ENCODE measurements around the gene NHSL2. TPM values are rescaled to one million over a fixed set of nuclear protein-coding genes. Genes with fewer than 3 reads are reported as not detected.
A peak's percentile ranks its signal among the peaks of the same experiment; 100 is the strongest.

Gene NHSL2
- total RNA-seq, 1 donor from 2014 or later = 57.6 TPM

- Mint-ChIP-seq H3K9me3 (ENCODE audit: unreplicated experiment) (no peaks in the 10 kb centered on the region), H3K27me3 (ENCODE audit: unreplicated experiment) (no peaks in the 10 kb centered on the region), H3K27ac (ENCODE audit: unreplicated experiment) (no peak overlapping the region), H3K36me3 (ENCODE audit: low read depth, unreplicated experiment) (no peaks in the 10 kb centered on the region), H3K4me1 (ENCODE audit: unreplicated experiment) (no peaks in the 10 kb centered on the region), H3K4me3 (ENCODE audit: unreplicated experiment) (no peak overlapping the region)
- no peak for TF ChIP-seq CTCF (IDR thresholded peaks at IDR 0.05; ENCODE audit: unreplicated experiment)
- no peak for DNase-seq (ENCODE audit: low spot score)
Observed at GRCh38 chrX:71906144-71906543, 4.5 kb upstream of the NHSL2 start.

DNA sequence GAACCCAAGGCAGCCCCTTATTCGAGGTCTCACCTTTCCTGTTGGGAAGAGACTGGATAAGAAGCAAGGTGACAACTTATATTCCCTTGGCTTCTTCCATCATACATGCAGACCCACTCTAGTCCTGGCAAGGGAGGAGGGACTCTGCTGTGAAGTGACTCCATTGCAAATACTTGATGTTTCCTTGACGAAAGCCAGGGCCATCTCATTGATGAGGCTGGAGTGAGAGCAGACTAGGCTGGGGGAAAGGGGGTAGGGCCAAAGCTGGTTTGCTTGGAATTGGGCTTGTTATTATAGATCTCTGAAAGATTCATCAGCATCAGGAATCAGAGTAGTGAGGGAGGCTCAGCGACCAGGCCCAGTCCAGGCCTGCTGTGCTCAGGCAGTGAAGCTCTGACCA lies 2.3 kb upstream of the NHSL2 start:
- DNase-seq (ENCODE audit: low spot score) = no peak
- Mint-ChIP-seq H3K4me1 (ENCODE audit: unreplicated experiment) (no peaks in the 10 kb centered on the region), H3K27me3 (ENCODE audit: unreplicated experiment) (no peaks in the 10 kb centered on the region), H3K27ac (ENCODE audit: unreplicated experiment) (no peak overlapping the region), H3K9me3 (ENCODE audit: unreplicated experiment) (no peaks in the 10 kb centered on the region), H3K36me3 (ENCODE audit: low read depth, unreplicated experiment) (no peaks in the 10 kb centered on the region), H3K4me3 (ENCODE audit: unreplicated experiment) (no peak overlapping the region)
- TF ChIP-seq CTCF (IDR thresholded peaks at IDR 0.05; ENCODE audit: unreplicated experiment) = no peak

- Mint-ChIP-seq H3K36me3 (ENCODE audit: low read depth, unreplicated experiment) (no peaks in the 10 kb centered on the region), H3K27ac (ENCODE audit: unreplicated experiment) (no peak overlapping the region), H3K27me3 (ENCODE audit: unreplicated experiment) (no peaks in the 10 kb centered on the region), H3K9me3 (ENCODE audit: unreplicated experiment) (no peaks in the 10 kb centered on the region), H3K4me1 (ENCODE audit: unreplicated experiment) (no peaks in the 10 kb centered on the region), H3K4me3 (ENCODE audit: unreplicated experiment) (no peak overlapping the region)
- no peak for TF ChIP-seq CTCF (IDR thresholded peaks at IDR 0.05; ENCODE audit: unreplicated experiment)
- peak; percentile 44 for DNase-seq (ENCODE audit: low spot score)
Observed at GRCh38 chrX:71909956-71910355, 689 bp upstream of the NHSL2 start.

GRCh38 chrX:71910986-71911730 lies 513 bp downstream of the NHSL2 start:
- no peak overlapping the region for H3K27ac Mint-ChIP-seq (ENCODE audit: unreplicated experiment)
- TF ChIP-seq CTCF (IDR thresholded peaks at IDR 0.05; ENCODE audit: unreplicated experiment) = peak; percentile 51
- H3K4me1 Mint-ChIP-seq (ENCODE audit: unreplicated experiment) = no peaks in the 10 kb centered on the region
- H3K4me3 Mint-ChIP-seq (ENCODE audit: unreplicated experiment) = peak overlapping the region; percentile 84
- no peaks in the 10 kb centered on the region for H3K36me3 Mint-ChIP-seq (ENCODE audit: low read depth, unreplicated experiment)
- DNase-seq (ENCODE audit: low spot score) = peak; percentile 63
- H3K9me3 Mint-ChIP-seq (ENCODE audit: unreplicated experiment) = no peaks in the 10 kb centered on the region
- no peaks in the 10 kb centered on the region for H3K27me3 Mint-ChIP-seq (ENCODE audit: unreplicated experiment)

- Mint-ChIP-seq H3K9me3 (ENCODE audit: unreplicated experiment) (no peaks in the 10 kb centered on the region), H3K4me1 (ENCODE audit: unreplicated experiment) (no peaks in the 10 kb centered on the region)
Observed at GRCh38 chrX:71911731-71912050, 1.0 kb downstream of the NHSL2 start.

More at GRCh38 chrX:71911731-71912050, 1.0 kb downstream of the NHSL2 start:
- DNase-seq (ENCODE audit: low spot score) = no peak
- Mint-ChIP-seq H3K27ac (ENCODE audit: unreplicated experiment) (no peak overlapping the region), H3K36me3 (ENCODE audit: low read depth, unreplicated experiment) (no peaks in the 10 kb centered on the region), H3K4me3 (ENCODE audit: unreplicated experiment) (peak overlapping the region; percentile 84), H3K27me3 (ENCODE audit: unreplicated experiment) (no peaks in the 10 kb centered on the region)
- no peak for TF ChIP-seq CTCF (IDR thresholded peaks at IDR 0.05; ENCODE audit: unreplicated experiment)

Data from endothelial cell (in vitro differentiated cells).